Astrocyte (in vitro differentiated cells and primary cell): ENCODE results near the gene WDR81. TPM values are rescaled to one million over a fixed set of nuclear protein-coding genes. Genes with fewer than 3 reads are reported as not detected.

Source experiments
- DNase-seq: peaks from one replicate; pipeline ENCODE4 v3.0.0-alpha.2; 2010; ENCODE audit warnings: low read depth
- FAIRE-seq: peaks from 2 replicates; lab custom pipeline; 2011; peaks lifted over from hg19 to GRCh38; lab: Jason Lieb, UNC
- H2AFZ ChIP-seq: 2 replicates; pipeline ENCODE4 v1.6.0; 2012; ENCODE audit warnings: low read depth, low read length, inconsistent platforms
- H3K27ac ChIP-seq: 2 replicates; pipeline ENCODE4 v1.5.1; 2011; ENCODE audit warnings: low read depth, low read length, inconsistent platforms
- H3K27me3 ChIP-seq: 2 replicates; pipeline ENCODE4 v1.6.0; 2011; ENCODE audit warnings: low read length, inconsistent platforms; ENCODE audit not compliant: insufficient read depth
- H3K36me3 ChIP-seq: 2 replicates; pipeline ENCODE4 v1.5.1; 2011; ENCODE audit warnings: low read length, inconsistent platforms; ENCODE audit not compliant: insufficient read depth
- H3K4me1 ChIP-seq: 2 replicates; pipeline ENCODE4 v1.5.1; 2011; ENCODE audit warnings: low read length, inconsistent platforms; ENCODE audit not compliant: insufficient read depth
- H3K4me2 ChIP-seq: 2 replicates; pipeline ENCODE4 v1.6.0; 2012; ENCODE audit warnings: low read length, inconsistent platforms
- H3K4me3 ChIP-seq: 2 replicates; pipeline ENCODE4 v1.5.1; 2011; ENCODE audit warnings: low read depth, mild to moderate bottlenecking, low read length, inconsistent platforms; ENCODE audit not compliant: insufficient read depth
- H3K79me2 ChIP-seq: 2 replicates; pipeline ENCODE4 v1.6.0; 2012; ENCODE audit warnings: mild to moderate bottlenecking, low read length, inconsistent platforms; ENCODE audit not compliant: insufficient read depth
- H3K9ac ChIP-seq: 2 replicates; pipeline ENCODE4 v1.6.0; 2012; ENCODE audit warnings: mild to moderate bottlenecking, low read length, inconsistent platforms
- H3K9me3 ChIP-seq: 2 replicates; pipeline ENCODE4 v1.5.1; 2012; ENCODE audit warnings: low read depth, mild to moderate bottlenecking, low read length, inconsistent platforms; ENCODE audit not compliant: insufficient read depth
- H4K20me1 ChIP-seq: 2 replicates; pipeline ENCODE4 v1.6.0; 2012; ENCODE audit warnings: low read length, inconsistent platforms; ENCODE audit not compliant: insufficient read depth
- H3K27ac Mint-ChIP-seq: one replicate; pipeline ENCODE4 v1.8.0; 2021; ENCODE audit warnings: mild to moderate bottlenecking, mixed read lengths; ENCODE audit not compliant: unreplicated experiment
- H3K27me3 Mint-ChIP-seq: one replicate; pipeline ENCODE4 v1.8.0; 2021; ENCODE audit warnings: low read depth, mixed read lengths; ENCODE audit not compliant: unreplicated experiment
- H3K36me3 Mint-ChIP-seq: one replicate; pipeline ENCODE4 v1.8.0; 2021; ENCODE audit warnings: low read depth, mixed read lengths; ENCODE audit not compliant: unreplicated experiment
- H3K4me1 Mint-ChIP-seq: one replicate; pipeline ENCODE4 v1.8.0; 2021; ENCODE audit warnings: low read depth, mixed read lengths; ENCODE audit not compliant: unreplicated experiment
- H3K4me3 Mint-ChIP-seq: one replicate; pipeline ENCODE4 v1.8.0; 2021; ENCODE audit warnings: mild to moderate bottlenecking, moderate library complexity, mixed read lengths; ENCODE audit not compliant: unreplicated experiment
- H3K9me3 Mint-ChIP-seq: one replicate; pipeline ENCODE4 v1.8.0; 2021; ENCODE audit warnings: mild to moderate bottlenecking, mixed read lengths; ENCODE audit not compliant: unreplicated experiment
- CTCF ChIP-seq: IDR thresholded peaks from 2 replicates; pipeline ENCODE4 v1.5.1; 2011; ENCODE audit warnings: low read depth, mild to moderate bottlenecking, inconsistent platforms, low read length, moderate library complexity; ENCODE audit not compliant: insufficient read depth
- EZH2 ChIP-seq: IDR thresholded peaks from 2 replicates; pipeline ENCODE4 v1.6.1; 2012; ENCODE audit warnings: mild to moderate bottlenecking, low read length, inconsistent platforms; ENCODE audit not compliant: insufficient read depth
- total RNA-seq: library from RNA; stranded (reverse); gene quantifications from 2 replicates; pipeline ENCODE4 v1.2.1, GENCODE V29; 2021

WDR81 gene
- total RNA-seq, 1 donor from 2014 or later = 12.3 TPM

GRCh38 chr17:1716076-1716911 is 8.2 kb upstream of the WDR81 start:
- H3K4me3 ChIP-seq = peak overlapping the region; percentile 80
- peak overlapping the region; percentile 100 for H3K27ac ChIP-seq
- H3K27me3 ChIP-seq = no peaks in the 10 kb centered on the region
- Mint-ChIP-seq H3K9me3 (no peaks in the 10 kb centered on the region), H3K4me1 (peaks cover 20% of the 10 kb centered on the region), H3K36me3 (peaks cover 17% of the 10 kb centered on the region), H3K27me3 (no peaks in the 10 kb centered on the region), H3K4me3 (peak overlapping the region; percentile 96), H3K27ac (peak overlapping the region; percentile 99)
- H3K9me3 ChIP-seq = no peaks in the 10 kb centered on the region
- peak; percentile 85 for FAIRE-seq
- peak; percentile 100 for DNase-seq
- peak overlapping the region; percentile 38 for H2AFZ ChIP-seq
- TF ChIP-seq EZH2 = no peak
- peak; percentile 6 for TF ChIP-seq CTCF
- H3K4me1 ChIP-seq = peaks cover 28% of the 10 kb centered on the region
- peak overlapping the region; percentile 98 for H3K9ac ChIP-seq
- H3K36me3 ChIP-seq = peaks cover 28% of the 10 kb centered on the region
- peak overlapping the region; percentile 97 for H3K4me2 ChIP-seq
- H4K20me1 ChIP-seq = peaks cover 37% of the 10 kb centered on the region
- peaks cover 46% of the 10 kb centered on the region for H3K79me2 ChIP-seq

GRCh38 chr17:1716912-1717695 is 7.4 kb upstream of the WDR81 start:
- no peaks in the 10 kb centered on the region for H3K27me3 Mint-ChIP-seq
- peaks cover 17% of the 10 kb centered on the region for H3K36me3 Mint-ChIP-seq
- Histone ChIP-seq H3K27ac (peak overlapping the region; percentile 100), H3K4me3 (peak overlapping the region; percentile 71), H3K27me3 (no peaks in the 10 kb centered on the region), H3K36me3 (peaks cover 21% of the 10 kb centered on the region), H3K9ac (peak overlapping the region; percentile 98), H3K4me1 (peaks cover 24% of the 10 kb centered on the region), H3K79me2 (peaks cover 38% of the 10 kb centered on the region), H3K4me2 (peak overlapping the region; percentile 89), H3K9me3 (no peaks in the 10 kb centered on the region), H2AFZ (peak overlapping the region; percentile 68), H4K20me1 (peaks cover 29% of the 10 kb centered on the region)
- no peaks in the 10 kb centered on the region for H3K9me3 Mint-ChIP-seq
- no peak for TF ChIP-seq CTCF
- no peak for TF ChIP-seq EZH2
- peaks cover 13% of the 10 kb centered on the region for H3K4me1 Mint-ChIP-seq
- FAIRE-seq = peak; percentile 88
- peak overlapping the region; percentile 92 for H3K4me3 Mint-ChIP-seq
- H3K27ac Mint-ChIP-seq = peak overlapping the region; percentile 99
- DNase-seq = peak; percentile 98
